CD4-positive, alpha-beta T cell treated with Interleukin-6 at 100 ng/mL for 8 hours (primary cell): ENCODE data around the gene BLOC1S1.

ENCODE experiments used
- DNase-seq: peaks from one replicate; pipeline ENCODE4 v3.0.0-alpha.2; 2020; ENCODE audit warnings: mixed read lengths, low spot score

Gene BLOC1S1

DNA sequence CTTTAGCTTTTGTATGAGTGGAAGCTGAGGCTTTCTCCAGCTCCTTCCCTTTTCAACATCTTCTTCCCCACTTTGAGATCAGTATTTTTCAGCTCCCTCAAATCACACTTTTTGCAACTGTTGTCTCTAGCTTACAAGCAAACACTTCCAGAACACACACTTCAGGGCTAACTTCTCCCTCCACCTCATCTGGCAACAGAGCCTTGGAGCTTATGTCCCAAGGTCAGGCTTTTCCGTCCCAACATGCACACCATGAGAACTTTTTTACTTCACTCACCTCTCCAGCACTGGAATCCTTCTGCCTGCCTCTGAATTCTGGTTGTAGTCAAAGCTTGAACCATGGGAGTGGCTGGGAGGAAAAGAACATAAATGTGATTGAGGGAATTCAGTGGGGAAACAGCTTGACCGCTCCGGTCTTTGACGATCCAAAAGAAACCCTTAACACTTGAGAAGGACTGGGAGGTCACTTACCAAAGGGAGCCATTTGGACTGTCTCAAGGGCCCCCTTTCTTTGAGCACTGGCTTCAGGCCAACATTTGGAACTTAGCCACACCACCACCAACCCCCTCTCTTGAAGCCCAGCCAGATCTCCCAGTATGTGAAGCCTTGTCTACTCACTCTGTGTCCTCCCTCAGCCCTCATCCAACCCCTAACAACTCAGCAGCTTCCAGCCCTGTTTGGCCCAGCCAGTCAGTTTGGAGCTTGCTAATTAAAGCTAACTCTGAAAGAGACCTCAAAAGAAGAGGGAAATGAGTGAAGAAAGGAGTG is 3.9 kb upstream of the BLOC1S1 start:
- DNase-seq = no peak

- DNase-seq = no peak
Measured at GRCh38 chr12:55712700-55713415, 3.0 kb upstream of the BLOC1S1 start.

DNA sequence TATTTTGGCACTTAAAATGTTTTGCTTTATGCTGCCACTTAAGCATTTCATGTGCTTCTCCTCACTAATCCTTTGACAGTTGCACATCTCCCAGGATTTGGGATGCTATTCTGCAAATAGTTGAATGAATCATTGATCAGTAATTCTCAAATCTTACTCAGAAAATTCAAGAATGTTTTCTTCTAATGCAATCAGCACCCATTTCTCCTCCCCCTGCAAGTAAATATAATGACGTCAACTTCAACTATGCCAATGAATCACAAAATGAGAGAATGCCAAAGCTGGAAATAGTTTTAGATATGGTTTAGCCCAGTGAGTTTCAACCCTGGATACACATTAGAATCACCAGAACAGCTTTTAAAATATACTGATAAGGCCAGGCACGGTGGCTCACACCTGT is 2.1 kb upstream of the BLOC1S1 start:
- DNase-seq = no peak

DNA sequence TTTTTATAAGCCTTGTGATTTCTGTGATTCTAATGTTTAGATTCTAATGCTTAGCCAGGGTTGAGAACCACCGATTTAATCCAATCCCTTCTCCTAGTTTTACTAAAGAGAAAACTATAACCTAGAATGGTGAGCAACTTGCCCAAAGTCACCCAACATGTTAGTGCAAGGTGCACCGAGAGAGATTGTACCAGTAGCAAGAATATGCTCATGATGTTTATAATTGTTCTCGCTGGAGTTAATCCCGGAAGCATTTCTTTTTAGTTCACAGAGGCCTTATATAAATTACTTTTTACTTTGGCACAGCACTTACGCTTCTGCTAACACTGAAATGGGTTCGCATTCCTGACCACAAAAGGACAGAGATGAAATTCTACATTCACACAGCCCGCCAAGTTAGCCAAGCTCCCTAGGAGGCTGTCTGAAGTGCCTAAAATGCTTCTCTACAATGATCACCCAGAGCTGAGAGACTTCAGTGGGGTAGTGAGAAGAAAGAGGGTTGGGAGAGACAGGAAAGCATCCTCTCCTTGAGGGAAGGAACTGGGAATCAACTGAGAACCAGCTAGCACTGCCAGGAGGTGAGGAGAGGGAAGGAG is 579 bp upstream of the BLOC1S1 start:
- no peak for DNase-seq

DNA sequence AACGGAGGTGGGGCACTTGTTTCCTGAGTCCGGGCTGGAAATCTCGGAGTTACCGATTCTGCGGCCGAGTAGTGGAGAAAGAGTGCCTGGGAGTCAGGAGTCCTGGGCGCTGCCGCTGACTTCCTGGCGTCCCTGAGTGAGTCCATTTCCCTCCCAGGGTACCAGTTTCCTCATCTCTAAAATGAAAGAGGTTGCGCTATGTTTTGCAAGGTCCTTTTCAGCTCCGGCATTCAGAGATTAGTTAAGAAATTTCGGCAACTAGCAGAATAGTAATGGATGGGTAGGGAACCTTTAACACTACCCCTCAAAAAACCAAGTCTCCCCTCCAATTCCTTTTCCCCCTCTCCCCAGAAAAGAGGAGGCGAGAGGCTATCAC is 724 bp downstream of the BLOC1S1 start:
- no peak for DNase-seq

DNA sequence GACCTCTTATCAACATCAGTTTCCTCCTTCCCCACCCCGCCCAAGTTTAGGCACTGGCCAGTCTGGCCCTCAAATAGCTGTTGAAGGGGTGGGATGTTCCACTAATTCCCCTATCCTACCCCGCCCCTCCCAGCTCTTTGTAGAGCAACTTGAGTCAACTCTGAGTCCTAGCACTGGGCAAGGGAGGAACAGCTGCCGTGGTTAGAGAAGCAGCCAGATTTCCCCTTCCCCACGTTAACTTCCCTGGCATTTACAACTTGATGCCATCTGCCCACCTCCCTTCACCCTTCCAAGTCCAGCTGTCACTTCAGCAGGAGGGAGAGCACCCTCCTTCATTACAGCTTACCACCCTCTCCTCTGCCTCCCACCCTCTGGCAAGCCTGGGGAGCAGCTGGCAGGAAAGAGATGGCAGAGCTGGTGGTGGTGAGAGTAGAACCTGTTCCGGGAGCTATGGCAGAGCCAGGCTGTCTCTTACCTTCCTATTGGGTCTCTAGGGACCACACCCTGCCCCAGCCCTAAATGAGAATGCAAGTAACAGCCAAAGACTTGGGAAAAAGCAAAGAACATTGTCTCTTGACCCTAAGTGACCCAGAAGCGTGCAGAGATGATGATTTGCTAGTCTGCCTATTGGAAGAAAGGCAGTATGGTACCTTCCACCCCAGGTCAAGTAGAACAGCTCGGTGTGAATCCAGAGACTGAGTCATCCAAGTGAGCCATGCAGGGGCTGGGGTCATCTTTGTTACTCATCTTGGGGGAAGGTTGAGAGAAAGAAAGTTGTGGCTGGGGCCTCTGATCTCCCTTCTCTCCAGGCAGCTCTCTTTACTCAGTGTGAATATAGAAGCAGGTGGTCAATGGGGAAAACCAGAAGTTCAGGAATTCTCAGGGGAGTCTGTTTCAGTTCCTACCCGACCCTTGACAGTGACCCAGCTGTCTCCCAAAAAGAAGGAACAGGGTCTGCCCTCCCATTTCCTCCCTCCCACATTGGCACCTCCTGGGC is 1.5 kb downstream of the BLOC1S1 start:
- no peak for DNase-seq

- DNase-seq = no peak
Measured at GRCh38 chr12:55718015-55718414, 2.2 kb downstream of the BLOC1S1 start.

DNA sequence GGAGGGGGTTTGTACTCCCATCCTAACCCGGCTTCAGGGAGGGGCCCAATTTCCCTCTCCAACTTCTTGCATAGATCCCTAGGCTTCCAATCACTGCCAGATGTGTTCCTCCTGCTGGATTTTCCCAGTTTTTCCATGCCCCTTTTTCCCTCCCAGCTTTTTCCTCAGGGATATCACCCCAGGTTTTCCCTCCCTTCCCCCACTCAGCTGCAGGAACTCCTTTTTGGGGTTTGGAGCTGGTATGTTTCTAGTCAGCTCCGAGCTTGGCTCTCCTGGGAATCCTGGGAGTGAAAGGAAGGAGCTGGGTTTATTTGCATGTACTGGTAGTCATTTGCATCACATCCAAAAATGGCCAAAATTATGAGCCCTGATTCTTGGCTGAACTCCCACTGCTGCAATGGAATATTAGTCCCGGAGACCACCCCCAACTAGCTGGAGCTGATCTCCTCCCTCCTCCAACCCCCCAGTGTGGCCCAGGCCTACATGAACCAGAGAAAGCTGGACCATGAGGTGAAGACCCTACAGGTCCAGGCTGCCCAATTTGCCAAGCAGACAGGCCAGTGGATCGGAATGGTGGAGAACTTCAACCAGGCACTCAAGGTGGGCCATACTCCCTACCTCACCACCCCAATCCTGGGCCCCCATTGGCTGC is 2.9 kb downstream of the BLOC1S1 start:
- DNase-seq = no peak

GRCh38 chr12:55719371-55719770 is 3.5 kb downstream of the BLOC1S1 start:
- DNase-seq = no peak

- no peak for DNase-seq
Measured at GRCh38 chr12:55720071-55720564, 4.3 kb downstream of the BLOC1S1 start, which contains the start of gene RDH5. RDH5 (plus strand) TSS chr12:55720393; CDS start chr12:55721185, 792 bp downstream.

DNA sequence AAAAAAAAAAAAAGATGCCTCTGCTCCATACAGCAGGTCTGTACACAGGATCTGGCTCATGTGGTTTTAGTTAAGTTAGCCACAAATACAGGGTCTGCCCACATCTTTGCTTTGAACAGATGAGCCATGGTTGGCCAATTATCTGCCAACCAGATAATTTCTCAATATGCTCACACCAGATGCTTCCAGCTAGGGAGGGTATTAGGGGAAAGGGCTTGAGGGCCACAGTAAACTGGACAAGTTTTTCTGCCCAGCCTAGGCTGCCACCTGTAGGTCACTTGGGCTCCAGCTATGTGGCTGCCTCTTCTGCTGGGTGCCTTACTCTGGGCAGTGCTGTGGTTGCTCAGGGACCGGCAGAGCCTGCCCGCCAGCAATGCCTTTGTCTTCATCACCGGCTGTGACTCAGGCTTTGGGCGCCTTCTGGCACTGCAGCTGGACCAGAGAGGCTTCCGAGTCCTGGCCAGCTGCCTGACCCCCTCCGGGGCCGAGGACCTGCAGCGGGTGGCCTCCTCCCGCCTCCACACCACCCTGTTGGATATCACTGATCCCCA is 5.1 kb downstream of the BLOC1S1 start:
- DNase-seq = no peak

- DNase-seq = no peak
Measured at GRCh38 chr12:55721601-55722213, 5.9 kb downstream of the BLOC1S1 start.

GRCh38 chr12:55722948-55723347 is 7.1 kb downstream of the BLOC1S1 start:
- DNase-seq = no peak

GRCh38 chr12:55723516-55724225 is 7.8 kb downstream of the BLOC1S1 start:
- no peak for DNase-seq

DNA sequence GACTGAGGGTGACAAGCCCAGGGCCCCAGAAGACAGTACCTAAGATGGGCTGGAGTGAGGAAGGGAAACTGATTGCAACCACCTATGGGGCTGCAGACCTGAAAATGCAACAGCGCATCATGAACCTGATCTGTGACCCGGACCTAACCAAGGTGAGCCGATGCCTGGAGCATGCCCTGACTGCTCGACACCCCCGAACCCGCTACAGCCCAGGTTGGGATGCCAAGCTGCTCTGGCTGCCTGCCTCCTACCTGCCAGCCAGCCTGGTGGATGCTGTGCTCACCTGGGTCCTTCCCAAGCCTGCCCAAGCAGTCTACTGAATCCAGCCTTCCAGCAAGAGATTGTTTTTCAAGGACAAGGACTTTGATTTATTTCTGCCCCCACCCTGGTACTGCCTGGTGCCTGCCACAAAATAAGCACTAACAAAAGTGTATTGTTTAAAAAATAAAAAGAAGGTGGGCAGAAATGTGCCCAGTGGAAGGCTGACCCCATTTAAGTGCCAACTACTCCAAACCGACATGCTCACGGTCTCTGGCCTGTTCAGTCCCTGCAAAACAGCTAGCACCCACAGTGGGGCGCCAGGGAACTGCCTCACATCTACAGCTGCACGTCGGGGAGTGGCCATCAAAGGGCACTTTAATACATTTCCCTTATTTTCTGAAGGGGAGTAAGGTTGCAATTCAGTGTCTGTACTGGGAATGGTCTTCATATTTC is 8.5 kb downstream of the BLOC1S1 start:
- peak; percentile 62 for DNase-seq

DNA sequence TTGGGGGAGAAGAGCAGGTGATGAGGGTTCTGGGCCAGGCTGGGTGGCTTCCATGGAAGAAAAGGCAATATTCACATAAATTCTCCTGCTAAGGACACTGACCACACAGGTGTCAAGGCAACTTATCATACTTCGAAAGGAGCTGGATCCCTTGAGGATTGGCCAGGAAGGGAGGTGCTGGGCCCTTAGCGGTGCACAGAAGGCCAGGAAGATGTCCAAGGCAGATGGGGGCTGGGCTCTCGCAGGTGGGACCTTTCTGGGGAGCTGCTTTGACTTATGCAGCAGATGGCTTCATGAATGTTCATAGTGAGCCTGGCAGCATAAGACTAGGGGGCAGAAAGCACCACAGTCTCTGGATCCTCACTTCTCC is 9.1 kb downstream of the BLOC1S1 start:
- DNase-seq = no peak

GRCh38 chr12:55725556-55725955 is 9.7 kb downstream of the BLOC1S1 start:
- no peak for DNase-seq

- no peak for DNase-seq
Measured at GRCh38 chr12:55726971-55727370, 11.1 kb downstream of the BLOC1S1 start.

DNA sequence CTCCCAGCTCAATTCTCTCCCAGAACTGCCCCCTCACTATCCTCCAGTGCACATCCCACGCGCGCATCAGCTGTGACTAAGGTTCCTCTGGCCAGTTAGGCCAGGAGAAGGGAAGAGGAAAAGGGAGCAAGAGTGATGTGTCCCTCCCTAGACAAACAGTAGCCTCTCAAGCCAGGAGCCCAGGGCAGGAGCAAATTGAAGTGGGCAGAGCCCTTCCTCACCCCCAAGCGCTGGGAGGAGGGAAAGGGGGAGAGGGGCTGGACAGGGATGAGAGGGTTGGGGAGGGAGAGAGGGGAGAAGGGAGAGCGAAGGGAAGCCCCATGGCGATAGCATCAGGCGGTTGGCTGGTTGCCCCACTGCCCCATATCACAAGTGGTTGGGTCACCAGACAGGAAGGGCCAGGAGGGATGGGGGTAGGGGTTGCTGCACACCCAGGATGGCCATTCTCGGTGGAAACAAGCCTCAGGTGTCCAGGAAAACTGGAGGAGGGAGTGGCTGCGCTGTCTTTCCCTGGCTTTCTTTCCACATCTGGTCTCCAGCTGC is 11.9 kb downstream of the BLOC1S1 start:
- no peak for DNase-seq
